Keratinocyte (primary cell): ENCODE measurements around the gene PLCG2. TPM values are rescaled to one million over a fixed set of nuclear protein-coding genes. Genes with fewer than 3 reads are reported as not detected.

ENCODE experiments used
- DNase-seq: peaks from one replicate; pipeline ENCODE4 v3.0.0-alpha.2; 2011; ENCODE audit warnings: low read depth, missing footprints, low spot score
- FAIRE-seq: peaks from 2 replicates; lab custom pipeline; 2011; peaks lifted over from hg19 to GRCh38; lab: Jason Lieb, UNC
- H2AFZ ChIP-seq: 2 replicates; pipeline ENCODE4 v1.6.0; 2012; ENCODE audit warnings: low read length, control low read depth, inconsistent platforms; ENCODE audit not compliant: control insufficient read depth
- H3K27ac ChIP-seq: 2 replicates; pipeline ENCODE4 v1.5.1; 2011; ENCODE audit warnings: low read length; ENCODE audit not compliant: control insufficient read depth, insufficient read depth
- H3K27me3 ChIP-seq: 3 replicates; pipeline ENCODE4 v1.6.0; 2011; ENCODE audit warnings: low read length; ENCODE audit not compliant: control insufficient read depth, insufficient read depth; ENCODE audit errors: extremely low read depth
- H3K36me3 ChIP-seq, 2 experiments: 2 replicates in 1 of 2; 3 replicates in 1 of 2; pipeline ENCODE4 v1.5.1; 2011; ENCODE audit warnings: low read length in 2 of 2, mild to moderate bottlenecking in 1 of 2; ENCODE audit not compliant: control insufficient read depth in 2 of 2, insufficient read depth in 2 of 2; ENCODE audit errors: extremely low read depth in 1 of 2
- H3K4me1 ChIP-seq: 3 replicates; pipeline ENCODE4 v1.5.1; 2011; ENCODE audit warnings: low read length; ENCODE audit not compliant: control insufficient read depth, insufficient read depth; ENCODE audit errors: extremely low read depth
- H3K4me2 ChIP-seq: 3 replicates; pipeline ENCODE4 v1.6.0; 2011; ENCODE audit warnings: low read depth, low read length; ENCODE audit not compliant: control insufficient read depth, insufficient read depth; ENCODE audit errors: extremely low read depth
- H3K4me3 ChIP-seq, 3 experiments: fragments of 200-600 bp in 1 of 3; sonication (generic) in 1 of 3; 2 replicates in 2 of 3; 3 replicates in 1 of 3; pipeline ENCODE4 v1.5.1; 2011 to 2016; ENCODE audit warnings: low read length in 3 of 3, mild to moderate bottlenecking in 3 of 3, control low read depth in 2 of 3, inconsistent platforms in 1 of 3, low read depth in 1 of 3, mixed read lengths in 1 of 3, mixed run types in 1 of 3, moderate library complexity in 1 of 3; ENCODE audit not compliant: control insufficient read depth in 2 of 3, insufficient read depth in 2 of 3; ENCODE audit errors: extremely low read depth in 1 of 3
- H3K79me2 ChIP-seq: 2 replicates; pipeline ENCODE4 v1.6.0; 2012; ENCODE audit warnings: low read length; ENCODE audit not compliant: control insufficient read depth, insufficient read depth
- H3K9ac ChIP-seq: 3 replicates; pipeline ENCODE4 v1.6.0; 2011; ENCODE audit warnings: low read length; ENCODE audit not compliant: control insufficient read depth, insufficient read depth; ENCODE audit errors: extremely low read depth
- H3K9me1 ChIP-seq: 3 replicates; pipeline ENCODE4 v1.6.0; 2011; ENCODE audit warnings: low read length; ENCODE audit not compliant: control insufficient read depth, insufficient read depth; ENCODE audit errors: extremely low read depth
- H3K9me3 ChIP-seq: 2 replicates; pipeline ENCODE4 v1.5.1; 2012; ENCODE audit warnings: low read depth, low read length; ENCODE audit not compliant: control insufficient read depth
- H4K20me1 ChIP-seq: 3 replicates; pipeline ENCODE4 v1.6.0; 2011; ENCODE audit warnings: low read length; ENCODE audit not compliant: control insufficient read depth, insufficient read depth; ENCODE audit errors: extremely low read depth
- CTCF ChIP-seq, 3 experiments: IDR thresholded peaks in 1 of 3; conservative IDR thresholded peaks in 1 of 3; optimal IDR thresholded peaks in 1 of 3; 2 replicates in 2 of 3; 3 replicates in 1 of 3; pipeline versions ENCODE3 to v1.5.1; 2011; ENCODE audit warnings: low read length in 3 of 3, mild to moderate bottlenecking in 3 of 3, moderate library complexity in 2 of 3, control low read depth in 1 of 3, inconsistent platforms in 1 of 3; ENCODE audit not compliant: insufficient read depth in 2 of 3; ENCODE audit errors: extremely low read depth in 1 of 3
- EZH2 ChIP-seq: IDR thresholded peaks from one replicate; pipeline ENCODE4 v1.6.1; 2012; ENCODE audit warnings: inconsistent platforms, mild to moderate bottlenecking, low read length, moderate library complexity
- dilution Hi-C: fragments of 300-500 bp; cut with MboI; formaldehyde crosslinking; loops from one replicate; pipeline ENCODE4 v1.7.0; 2020; ENCODE audit warnings: low sequenced_read_pairs; ENCODE audit not compliant: extremely low pct_ligation_motif_present
- polyA plus RNA-seq, 5 experiments: library from polyadenylated mRNA; depleted of rRNA in 3 of 5; stranded (reverse) in 3 of 5; stranded (forward) in 1 of 5; unstranded in 1 of 5; fragments of >200 nt; gene quantifications; 1 replicate in 1 of 5; 2 replicates in 3 of 5; 3 replicates in 1 of 5; pipeline versions ENCODE4 v1.2.1 to v1.2.3, GENCODE V29; 2011 to 2012; ENCODE audit warnings: missing spikeins in 2 of 5, low read depth in 1 of 5, low replicate concordance in 1 of 5

The PLCG2 gene
- polyA plus RNA-seq, 1 donor (not counting 4 experiments of a cell fraction or from before 2014, with no cell fraction given), result 3.5 TPM

- H3K4me1 ChIP-seq, result peaks cover 14% of the 10 kb centered on the region
- FAIRE-seq (no peak), DNase-seq (no peak)
- H4K20me1 ChIP-seq, result no peaks in the 10 kb centered on the region
- H2AFZ ChIP-seq, result no peak overlapping the region
- no peaks in the 10 kb centered on the region for H3K36me3 ChIP-seq
- no peaks in the 10 kb centered on the region for H3K9me3 ChIP-seq
- no peaks in the 10 kb centered on the region for H3K27me3 ChIP-seq
- no peak overlapping the region for H3K4me3 ChIP-seq
- no peak overlapping the region for H3K27ac ChIP-seq
- no peak overlapping the region for H3K9ac ChIP-seq
- dilution Hi-C loops, result no loop called here
- no peak for TF ChIP-seq EZH2
- TF ChIP-seq CTCF (optimal IDR thresholded peaks at IDR 0.05 in 1 of 3, IDR thresholded peaks at IDR 0.05 in 1 of 3, conservative IDR thresholded peaks at IDR 0.05 in 1 of 3; ENCODE audit: extremely low read depth in 1 of 3, insufficient read depth in 2 of 3, low read length in 3 of 3), result no peak
- H3K4me2 ChIP-seq, result no peak overlapping the region
- no peaks in the 10 kb centered on the region for H3K79me2 ChIP-seq
- no peaks in the 10 kb centered on the region for H3K9me1 ChIP-seq
These were observed 46.4 kb upstream of the PLCG2 start for GRCh38 chr16:81732699-81733098.

GRCh38 chr16:81733295-81733694 lies 45.8 kb upstream of the PLCG2 start:
- dilution Hi-C loops, result no loop called here
- H3K9ac ChIP-seq, result no peak overlapping the region
- H3K27ac ChIP-seq, result no peak overlapping the region
- no peak for TF ChIP-seq EZH2
- TF ChIP-seq CTCF (optimal IDR thresholded peaks at IDR 0.05 in 1 of 3, IDR thresholded peaks at IDR 0.05 in 1 of 3, conservative IDR thresholded peaks at IDR 0.05 in 1 of 3; ENCODE audit: extremely low read depth in 1 of 3, insufficient read depth in 2 of 3, low read length in 3 of 3), result no peak
- no peaks in the 10 kb centered on the region for H3K36me3 ChIP-seq
- no peak overlapping the region for H3K4me2 ChIP-seq
- FAIRE-seq, result no peak
- DNase-seq, result no peak
- no peaks in the 10 kb centered on the region for H3K27me3 ChIP-seq
- H3K9me1 ChIP-seq, result no peaks in the 10 kb centered on the region
- H2AFZ ChIP-seq, result no peak overlapping the region
- no peaks in the 10 kb centered on the region for H3K9me3 ChIP-seq
- H4K20me1 ChIP-seq, result no peaks in the 10 kb centered on the region
- no peak overlapping the region for H3K4me3 ChIP-seq
- H3K4me1 ChIP-seq, result peaks cover 18% of the 10 kb centered on the region
- no peaks in the 10 kb centered on the region for H3K79me2 ChIP-seq
